Measurements from ENCODE around the gene NMD3.

NMD3 gene

GRCh38 chr3:161230621-161231171 is 9.6 kb downstream of the NMD3 start:
- Histone ChIP-seq H3K79me2 (ENCODE audit: control insufficient read depth, insufficient read depth, low read length, unreplicated experiment) (peaks cover 72% of the 10 kb centered on the region), H3K4me1 (ENCODE audit: control insufficient read depth, insufficient read depth, low read length, unreplicated experiment) (peaks cover 19% of the 10 kb centered on the region), H3K36me3 (ENCODE audit: insufficient read depth, low read length) (peaks cover 47% of the 10 kb centered on the region), H3K27me3 (ENCODE audit: insufficient read depth, low read length) (no peaks in the 10 kb centered on the region), H2AFZ (ENCODE audit: low read length, unreplicated experiment) (no peak overlapping the region), H3K27ac (ENCODE audit: low read depth, low read length) (no peak overlapping the region), H3K4me3 (ENCODE audit: low read depth, low read length) (no peak overlapping the region)

- peaks cover 19% of the 10 kb centered on the region for H3K4me1 ChIP-seq (ENCODE audit: control insufficient read depth, insufficient read depth, low read length, unreplicated experiment)
- no peak overlapping the region for H3K27ac ChIP-seq (ENCODE audit: low read depth, low read length)
- H2AFZ ChIP-seq (ENCODE audit: low read length, unreplicated experiment) = no peak overlapping the region
- peaks cover 53% of the 10 kb centered on the region for H3K36me3 ChIP-seq (ENCODE audit: insufficient read depth, low read length)
- H3K4me3 ChIP-seq (ENCODE audit: low read depth, low read length) = no peak overlapping the region
- peaks cover 70% of the 10 kb centered on the region for H3K79me2 ChIP-seq (ENCODE audit: control insufficient read depth, insufficient read depth, low read length, unreplicated experiment)
- H3K27me3 ChIP-seq (ENCODE audit: insufficient read depth, low read length) = no peaks in the 10 kb centered on the region
Measured at GRCh38 chr3:161231861-161232260, 10.8 kb downstream of the NMD3 start.

- Histone ChIP-seq H3K4me1 (ENCODE audit: control insufficient read depth, insufficient read depth, low read length, unreplicated experiment) (peaks cover 19% of the 10 kb centered on the region), H3K27me3 (ENCODE audit: insufficient read depth, low read length) (no peaks in the 10 kb centered on the region), H3K27ac (ENCODE audit: low read depth, low read length) (peak overlapping the region; percentile 42), H3K4me3 (ENCODE audit: low read depth, low read length) (no peak overlapping the region), H2AFZ (ENCODE audit: low read length, unreplicated experiment) (no peak overlapping the region), H3K36me3 (ENCODE audit: insufficient read depth, low read length) (peaks cover 53% of the 10 kb centered on the region), H3K79me2 (ENCODE audit: control insufficient read depth, insufficient read depth, low read length, unreplicated experiment) (peaks cover 65% of the 10 kb centered on the region)
Measured at GRCh38 chr3:161233557-161233956, 12.4 kb downstream of the NMD3 start.

- Histone ChIP-seq H3K4me3 (ENCODE audit: low read depth, low read length) (no peak overlapping the region), H3K27me3 (ENCODE audit: insufficient read depth, low read length) (no peaks in the 10 kb centered on the region), H2AFZ (ENCODE audit: low read length, unreplicated experiment) (no peak overlapping the region), H3K36me3 (ENCODE audit: insufficient read depth, low read length) (peaks cover 54% of the 10 kb centered on the region), H3K79me2 (ENCODE audit: control insufficient read depth, insufficient read depth, low read length, unreplicated experiment) (peaks cover 44% of the 10 kb centered on the region), H3K4me1 (ENCODE audit: control insufficient read depth, insufficient read depth, low read length, unreplicated experiment) (peaks cover 19% of the 10 kb centered on the region), H3K27ac (ENCODE audit: low read depth, low read length) (no peak overlapping the region)
Measured at GRCh38 chr3:161236240-161236639, 15.1 kb downstream of the NMD3 start.

GRCh38 chr3:161239700-161240099 is 18.6 kb downstream of the NMD3 start:
- Histone ChIP-seq H3K79me2 (ENCODE audit: control insufficient read depth, insufficient read depth, low read length, unreplicated experiment) (peaks cover 23% of the 10 kb centered on the region), H3K36me3 (ENCODE audit: insufficient read depth, low read length) (peaks cover 68% of the 10 kb centered on the region), H3K27me3 (ENCODE audit: insufficient read depth, low read length) (no peaks in the 10 kb centered on the region)

DNA sequence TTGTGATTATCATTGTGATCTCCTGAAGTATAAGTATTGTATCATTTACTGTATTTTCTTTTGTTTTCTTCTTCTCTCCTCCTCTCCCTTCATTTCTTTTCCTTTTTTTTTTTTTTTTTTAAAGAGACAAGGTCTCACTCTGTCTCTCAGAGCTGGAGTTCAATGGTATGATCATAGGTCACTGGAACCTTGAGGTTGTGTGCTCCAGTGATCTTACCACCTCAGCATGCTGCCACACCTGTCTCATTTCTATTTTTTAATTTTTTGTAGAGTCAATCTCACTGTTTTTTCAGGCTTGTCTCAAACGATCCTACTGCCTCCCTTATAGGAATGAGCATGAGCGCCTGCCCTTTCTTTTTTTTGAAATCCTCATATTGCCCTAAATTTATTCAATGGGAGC is 23.4 kb downstream of the NMD3 start:
- H3K79me2 ChIP-seq (ENCODE audit: control insufficient read depth, insufficient read depth, low read length, unreplicated experiment) = peaks cover 6% of the 10 kb centered on the region
- H2AFZ ChIP-seq (ENCODE audit: low read length, unreplicated experiment) = no peak overlapping the region
- H3K27me3 ChIP-seq (ENCODE audit: insufficient read depth, low read length) = no peaks in the 10 kb centered on the region
- H3K27ac ChIP-seq (ENCODE audit: low read depth, low read length) = no peak overlapping the region
- no peaks in the 10 kb centered on the region for H3K4me1 ChIP-seq (ENCODE audit: control insufficient read depth, insufficient read depth, low read length, unreplicated experiment)
- peaks cover 59% of the 10 kb centered on the region for H3K36me3 ChIP-seq (ENCODE audit: insufficient read depth, low read length)
- H3K4me3 ChIP-seq (ENCODE audit: low read depth, low read length) = no peak overlapping the region

More at GRCh38 chr3:161239700-161240099, 18.6 kb downstream of the NMD3 start:
- H2AFZ ChIP-seq (ENCODE audit: low read length, unreplicated experiment) = no peak overlapping the region
- no peak overlapping the region for H3K27ac ChIP-seq (ENCODE audit: low read depth, low read length)
- no peak overlapping the region for H3K4me3 ChIP-seq (ENCODE audit: low read depth, low read length)
- no peaks in the 10 kb centered on the region for H3K4me1 ChIP-seq (ENCODE audit: control insufficient read depth, insufficient read depth, low read length, unreplicated experiment)

- no peak overlapping the region for H2AFZ ChIP-seq (ENCODE audit: low read length, unreplicated experiment)
- H3K4me1 ChIP-seq (ENCODE audit: control insufficient read depth, insufficient read depth, low read length, unreplicated experiment) = no peaks in the 10 kb centered on the region
- peaks cover 66% of the 10 kb centered on the region for H3K36me3 ChIP-seq (ENCODE audit: insufficient read depth, low read length)
- H3K27ac ChIP-seq (ENCODE audit: low read depth, low read length) = no peak overlapping the region
- peaks cover 3% of the 10 kb centered on the region for H3K79me2 ChIP-seq (ENCODE audit: control insufficient read depth, insufficient read depth, low read length, unreplicated experiment)
- no peak overlapping the region for H3K4me3 ChIP-seq (ENCODE audit: low read depth, low read length)
- no peaks in the 10 kb centered on the region for H3K27me3 ChIP-seq (ENCODE audit: insufficient read depth, low read length)
Measured at GRCh38 chr3:161247049-161247448, 25.9 kb downstream of the NMD3 start.

DNA sequence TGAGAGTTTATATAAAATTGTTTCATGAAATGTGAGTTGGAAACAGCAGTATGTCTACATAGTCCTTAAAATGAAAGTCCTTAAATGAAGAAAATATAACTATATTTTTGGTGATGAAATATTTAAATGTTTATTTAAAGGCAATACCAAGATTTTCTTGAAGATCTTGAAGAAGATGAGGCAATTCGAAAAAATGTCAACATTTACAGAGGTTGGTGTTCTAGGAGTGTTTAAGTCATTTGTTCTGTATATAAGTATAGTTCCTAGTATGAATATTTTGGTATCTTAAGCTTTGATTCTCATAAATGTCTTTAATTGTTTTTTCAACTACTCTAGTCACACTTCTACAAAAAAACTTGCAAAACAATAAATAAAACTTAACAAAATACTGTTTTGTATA is 29.0 kb downstream of the NMD3 start:
- Histone ChIP-seq H3K27me3 (ENCODE audit: insufficient read depth, low read length) (no peaks in the 10 kb centered on the region), H3K4me3 (ENCODE audit: low read depth, low read length) (no peak overlapping the region), H3K36me3 (ENCODE audit: insufficient read depth, low read length) (peaks cover 66% of the 10 kb centered on the region), H3K4me1 (ENCODE audit: control insufficient read depth, insufficient read depth, low read length, unreplicated experiment) (no peaks in the 10 kb centered on the region), H2AFZ (ENCODE audit: low read length, unreplicated experiment) (no peak overlapping the region), H3K27ac (ENCODE audit: low read depth, low read length) (no peak overlapping the region), H3K79me2 (ENCODE audit: control insufficient read depth, insufficient read depth, low read length, unreplicated experiment) (no peaks in the 10 kb centered on the region)

- H3K4me1 ChIP-seq (ENCODE audit: control insufficient read depth, insufficient read depth, low read length, unreplicated experiment) = no peaks in the 10 kb centered on the region
- H3K79me2 ChIP-seq (ENCODE audit: control insufficient read depth, insufficient read depth, low read length, unreplicated experiment) = no peaks in the 10 kb centered on the region
- no peak overlapping the region for H3K27ac ChIP-seq (ENCODE audit: low read depth, low read length)
- H3K36me3 ChIP-seq (ENCODE audit: insufficient read depth, low read length) = peaks cover 69% of the 10 kb centered on the region
- no peak overlapping the region for H3K4me3 ChIP-seq (ENCODE audit: low read depth, low read length)
- H2AFZ ChIP-seq (ENCODE audit: low read length, unreplicated experiment) = no peak overlapping the region
- H3K27me3 ChIP-seq (ENCODE audit: insufficient read depth, low read length) = no peaks in the 10 kb centered on the region
Measured at GRCh38 chr3:161251716-161252115, 30.6 kb downstream of the NMD3 start.

DNA sequence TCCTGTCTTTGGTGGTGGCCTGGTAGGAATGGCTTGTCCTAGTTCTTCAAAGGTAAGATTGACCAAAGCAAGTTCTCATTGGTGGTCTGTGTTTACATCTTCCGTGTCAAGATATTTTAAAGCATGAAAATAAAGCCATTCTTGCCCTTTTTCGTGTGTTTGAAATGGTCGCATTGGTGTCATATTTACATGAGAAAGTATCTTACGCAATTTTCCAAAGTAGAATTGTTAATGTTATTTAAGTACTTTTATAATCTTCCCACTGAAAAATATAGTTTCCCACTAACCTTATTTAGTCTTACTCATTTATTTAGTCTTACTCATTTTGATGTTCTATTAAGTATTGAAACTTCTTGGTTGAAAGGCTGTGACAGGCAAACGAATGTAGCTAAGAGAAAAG is 31.0 kb downstream of the NMD3 start:
- Histone ChIP-seq H3K79me2 (ENCODE audit: control insufficient read depth, insufficient read depth, low read length, unreplicated experiment) (no peaks in the 10 kb centered on the region), H3K27me3 (ENCODE audit: insufficient read depth, low read length) (no peaks in the 10 kb centered on the region), H2AFZ (ENCODE audit: low read length, unreplicated experiment) (no peak overlapping the region), H3K4me3 (ENCODE audit: low read depth, low read length) (no peak overlapping the region), H3K4me1 (ENCODE audit: control insufficient read depth, insufficient read depth, low read length, unreplicated experiment) (no peaks in the 10 kb centered on the region), H3K36me3 (ENCODE audit: insufficient read depth, low read length) (peaks cover 66% of the 10 kb centered on the region), H3K27ac (ENCODE audit: low read depth, low read length) (no peak overlapping the region)

- Histone ChIP-seq H3K4me3 (ENCODE audit: low read depth, low read length) (no peak overlapping the region), H3K36me3 (ENCODE audit: insufficient read depth, low read length) (peaks cover 72% of the 10 kb centered on the region), H3K27me3 (ENCODE audit: insufficient read depth, low read length) (no peaks in the 10 kb centered on the region), H3K4me1 (ENCODE audit: control insufficient read depth, insufficient read depth, low read length, unreplicated experiment) (no peaks in the 10 kb centered on the region), H2AFZ (ENCODE audit: low read length, unreplicated experiment) (no peak overlapping the region), H3K79me2 (ENCODE audit: control insufficient read depth, insufficient read depth, low read length, unreplicated experiment) (no peaks in the 10 kb centered on the region), H3K27ac (ENCODE audit: low read depth, low read length) (no peak overlapping the region)
Measured at GRCh38 chr3:161253711-161254110, 32.6 kb downstream of the NMD3 start.

All from ACC112 (cell line).